Fibroblast of skin of left quadriceps (primary cell): ENCODE measurements around the gene TSR3.

Experiments
- DNase-seq, 2 experiments: peaks; one replicate each; pipeline ENCODE4 v3.0.0-alpha.2; 2013; ENCODE audit warnings: low read depth in 2 of 2

TSR3 gene

DNA sequence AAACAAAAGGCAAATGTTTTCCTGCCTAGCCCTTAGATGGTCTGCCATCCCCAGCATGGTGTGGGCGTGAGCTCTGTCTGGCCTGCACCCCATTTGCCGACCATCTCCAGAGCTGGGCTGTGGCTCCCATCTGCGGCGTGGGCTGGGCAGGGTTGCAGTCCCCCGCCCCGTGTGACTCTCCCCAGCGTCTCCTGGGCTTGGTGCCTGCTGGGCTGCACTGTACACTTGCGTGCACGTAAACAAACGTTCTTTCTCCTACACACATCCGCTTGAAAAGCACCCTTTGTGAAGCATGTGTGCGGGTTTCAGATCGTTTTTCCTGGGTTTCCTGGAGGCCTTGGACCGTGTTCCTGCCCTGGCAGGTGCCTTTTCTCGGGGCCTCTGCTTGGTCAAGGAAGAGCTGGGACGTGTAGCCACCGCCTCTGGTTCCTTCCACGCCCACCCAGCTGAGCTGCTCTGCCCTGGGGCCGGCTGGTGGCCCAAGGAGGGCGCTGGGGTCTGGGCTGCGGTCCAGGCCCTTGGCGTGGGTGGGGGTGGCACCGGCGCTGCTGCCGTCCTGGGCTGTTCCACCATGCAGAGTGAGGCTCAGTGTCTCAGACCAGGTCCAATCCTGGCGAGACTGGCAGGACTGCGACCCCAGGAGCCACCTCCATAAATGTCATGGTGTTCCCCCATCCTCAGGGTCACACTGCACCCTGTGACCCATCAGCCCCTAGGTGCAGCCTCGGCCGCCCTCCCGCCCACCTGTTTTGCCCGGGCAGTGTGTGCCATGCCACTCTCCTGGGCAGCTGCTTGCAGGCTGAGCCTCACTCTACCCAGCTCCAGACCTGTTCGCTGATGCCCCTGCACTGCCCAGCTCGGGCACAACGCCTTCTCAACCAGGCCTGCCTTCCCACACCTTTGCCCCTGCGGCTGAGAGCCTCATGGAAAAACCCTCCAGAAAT, 28.1 kb downstream of the TSR3 start:
- DNase-seq, result no peak

DNA sequence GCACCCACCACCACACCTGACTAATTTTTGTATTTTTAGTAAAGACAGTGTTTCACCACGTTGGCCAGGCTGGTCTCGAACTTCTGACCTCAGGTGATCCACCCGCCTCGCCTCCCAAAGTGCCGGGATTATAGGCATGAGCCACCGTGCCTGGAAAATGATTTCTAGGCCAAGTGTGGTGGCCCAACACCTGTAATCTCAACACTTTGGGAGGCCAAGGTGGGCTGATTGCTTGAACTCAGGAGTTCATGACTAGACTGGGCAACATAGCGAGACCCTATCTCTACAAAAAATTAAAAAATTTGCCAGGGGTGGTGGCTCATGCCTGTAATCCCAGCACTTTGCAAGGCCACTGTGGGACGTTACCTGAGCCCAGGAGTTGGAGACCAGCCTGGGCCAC, 29.3 kb downstream of the TSR3 start:
- no peak for DNase-seq

DNA sequence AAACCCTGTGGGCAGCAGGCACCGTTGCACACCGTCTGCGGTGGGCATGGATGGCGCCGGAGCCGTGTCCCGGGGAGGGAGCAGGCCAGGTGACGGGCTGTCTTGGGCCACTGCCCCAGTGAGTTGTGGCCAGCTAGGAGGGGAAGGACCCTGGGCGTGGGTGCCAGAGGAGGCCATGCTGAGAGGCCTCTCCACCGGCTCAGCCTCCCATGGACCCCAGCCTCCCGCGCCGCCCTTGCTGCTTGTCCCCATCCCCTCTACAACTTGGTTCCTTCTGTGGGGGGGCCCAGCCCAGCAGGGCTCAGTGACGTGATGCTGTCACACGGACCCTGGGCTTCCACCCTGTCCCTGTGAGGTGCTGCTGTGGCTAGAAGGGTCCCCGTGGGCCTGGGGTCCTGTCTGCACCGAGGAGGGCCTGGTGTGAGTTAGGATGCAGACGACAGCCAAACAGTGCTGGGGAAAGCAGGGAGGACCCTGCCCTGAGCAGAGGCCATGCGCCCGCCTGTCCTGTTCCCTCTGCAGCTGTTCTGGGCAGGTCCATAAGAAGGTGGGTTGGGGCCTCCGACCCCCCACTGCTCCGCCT, 30.9 kb downstream of the TSR3 start:
- no peak for DNase-seq

DNA sequence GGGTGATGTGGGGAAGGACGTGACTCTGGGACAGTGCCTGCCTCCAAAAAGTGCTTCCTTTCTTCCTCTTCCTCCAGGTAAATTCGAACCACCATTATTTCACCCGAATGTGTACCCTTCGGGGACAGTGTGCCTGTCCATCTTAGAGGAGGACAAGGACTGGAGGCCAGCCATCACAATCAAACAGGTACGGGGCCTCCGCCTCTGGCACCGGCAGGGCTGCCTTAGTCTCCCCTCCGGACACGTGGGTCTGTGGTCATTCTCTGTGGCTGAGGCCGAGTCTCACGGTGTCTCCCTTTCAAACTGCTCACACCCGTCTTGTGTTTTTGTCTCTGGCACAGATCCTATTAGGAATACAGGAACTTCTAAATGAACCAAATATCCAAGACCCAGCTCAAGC, 31.6 kb downstream of the TSR3 start:
- DNase-seq, result no peak

DNA sequence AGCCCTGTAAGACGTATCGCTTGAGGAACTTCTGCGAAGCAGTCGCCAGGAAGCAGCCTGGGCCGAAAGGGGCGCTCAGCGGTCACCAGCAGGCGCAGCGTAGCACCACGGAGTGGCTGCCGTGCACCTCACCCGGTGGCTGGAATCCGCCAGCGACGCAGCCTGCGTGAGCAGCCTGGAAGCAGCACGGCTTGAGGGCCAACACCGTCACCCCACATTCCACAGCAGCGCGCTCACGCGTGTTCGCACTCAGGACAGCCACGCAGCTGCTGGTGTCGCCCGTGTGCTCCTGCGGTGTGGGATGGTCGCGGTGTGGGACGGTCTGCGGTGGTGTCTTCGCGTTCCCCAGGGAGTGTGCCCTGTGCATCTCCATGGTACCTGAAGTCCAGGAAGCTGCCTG, 32.6 kb downstream of the TSR3 start:
- no peak for DNase-seq

DNA sequence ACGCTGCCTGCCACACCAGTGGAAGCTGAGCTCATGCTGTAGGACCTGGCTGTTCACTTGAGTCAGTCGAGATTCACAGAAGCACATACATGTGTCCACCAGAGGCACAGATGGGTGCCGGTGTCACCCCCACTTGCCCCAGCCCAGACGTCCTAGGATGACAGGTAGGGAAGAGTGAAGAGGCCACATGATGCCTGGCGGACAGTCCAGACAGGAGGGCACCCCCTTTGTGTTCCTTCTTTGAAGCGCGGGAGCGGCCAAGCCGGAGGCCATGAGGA, 33.5 kb downstream of the TSR3 start:
- DNase-seq, result no peak

DNA sequence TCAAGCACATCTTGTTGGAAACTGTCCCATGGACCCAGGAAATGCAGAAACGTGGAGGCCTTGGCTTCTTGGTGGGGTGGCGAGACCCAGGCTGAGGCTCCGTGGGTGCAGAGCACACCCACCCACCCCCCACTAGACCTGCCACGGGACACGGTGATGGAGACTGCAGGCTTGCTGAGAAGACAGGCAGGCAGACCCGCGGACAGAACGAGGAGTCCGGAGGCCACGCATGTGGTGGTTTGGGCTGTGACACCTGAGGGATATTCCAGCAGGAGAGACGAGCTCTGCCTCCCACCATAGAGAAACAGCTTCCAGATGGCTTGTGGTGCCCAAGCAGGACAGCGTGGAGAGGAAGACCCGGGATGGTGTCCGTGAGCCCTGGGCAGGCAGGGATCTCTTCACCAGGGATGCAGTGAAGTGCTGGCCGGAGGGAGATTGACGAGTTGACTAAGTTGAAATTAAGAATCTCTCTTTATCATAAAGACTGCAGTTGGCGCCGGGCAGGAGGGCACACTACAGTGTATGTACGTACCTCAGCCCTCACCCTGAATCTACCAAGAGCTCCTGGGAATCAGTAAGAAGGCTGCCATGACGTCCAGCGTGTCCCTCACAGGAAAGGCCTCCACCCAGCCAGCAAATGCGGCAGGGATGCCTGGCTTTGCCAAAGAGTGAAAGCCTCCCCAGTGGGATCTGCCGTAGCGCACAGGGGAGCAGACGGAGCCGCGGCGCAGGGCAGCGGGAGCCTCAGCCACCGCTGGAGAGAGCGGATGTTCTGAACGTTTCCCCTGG, 34.0 kb downstream of the TSR3 start:
- no peak for DNase-seq

DNA sequence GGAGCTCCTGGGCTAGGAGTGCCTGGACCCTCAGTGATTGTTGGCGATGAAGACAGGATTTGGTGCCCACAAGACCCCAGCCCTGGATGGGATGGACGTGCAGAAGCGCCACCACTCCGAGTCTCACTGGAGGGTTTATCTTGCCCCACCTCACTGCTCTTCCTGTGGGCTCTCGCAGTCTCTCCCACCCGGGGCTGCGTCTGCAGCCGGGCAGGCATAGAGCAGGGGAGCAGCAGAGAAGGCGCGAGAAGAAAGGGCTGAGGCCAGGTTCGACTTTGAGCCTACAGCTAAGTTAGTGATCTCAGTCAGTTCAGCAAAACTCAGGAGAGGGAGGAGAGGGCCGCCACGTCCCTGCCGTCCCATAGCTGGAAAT, 35.7 kb downstream of the TSR3 start:
- no peak for DNase-seq

DNA sequence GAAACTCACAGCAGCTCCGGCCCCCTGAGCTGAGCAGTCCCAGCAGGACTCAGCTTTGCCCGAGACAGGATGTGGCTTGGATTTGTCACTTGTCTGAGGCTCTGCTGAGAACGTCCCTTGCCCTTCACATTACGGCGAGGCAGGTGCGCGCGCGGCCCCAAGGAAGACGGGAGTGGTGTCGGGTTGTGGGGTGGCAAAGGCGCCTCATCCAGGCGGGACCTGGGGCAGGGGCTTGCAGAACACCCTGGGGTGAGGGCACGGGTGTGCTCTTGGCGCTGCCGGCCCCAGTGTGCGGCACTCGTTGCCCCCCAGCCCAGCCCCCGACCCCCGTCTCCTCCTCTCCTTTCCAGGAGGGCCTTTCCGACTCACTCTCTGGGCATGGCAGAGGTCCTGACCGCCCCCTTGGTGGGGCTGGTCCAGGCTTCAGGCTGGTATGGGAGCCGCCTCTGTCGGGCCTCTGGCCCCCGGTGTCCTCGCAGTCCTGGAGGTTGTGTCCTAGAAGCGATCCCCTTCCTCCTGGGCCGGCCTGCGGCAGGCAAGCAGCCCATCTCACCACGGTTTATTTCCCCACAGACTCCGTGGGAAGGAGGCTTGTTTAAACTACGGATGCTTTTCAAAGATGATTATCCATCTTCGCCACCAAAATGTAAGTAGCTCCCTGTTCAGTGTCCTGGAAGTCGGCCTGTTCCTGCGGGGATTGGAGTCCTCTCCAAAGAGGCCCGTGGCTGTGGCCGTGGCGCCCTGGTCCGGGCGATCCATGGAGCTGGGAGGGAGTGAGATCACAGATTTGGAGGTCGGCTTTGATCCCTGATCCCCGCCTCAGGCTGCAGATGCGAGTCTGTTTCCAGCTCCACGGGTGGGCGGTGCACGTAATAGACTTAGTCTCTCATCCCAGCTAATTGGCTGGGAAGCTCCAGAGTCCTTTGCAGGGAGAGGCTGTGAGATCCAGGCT, 36.3 kb downstream of the TSR3 start:
- no peak for DNase-seq

DNA sequence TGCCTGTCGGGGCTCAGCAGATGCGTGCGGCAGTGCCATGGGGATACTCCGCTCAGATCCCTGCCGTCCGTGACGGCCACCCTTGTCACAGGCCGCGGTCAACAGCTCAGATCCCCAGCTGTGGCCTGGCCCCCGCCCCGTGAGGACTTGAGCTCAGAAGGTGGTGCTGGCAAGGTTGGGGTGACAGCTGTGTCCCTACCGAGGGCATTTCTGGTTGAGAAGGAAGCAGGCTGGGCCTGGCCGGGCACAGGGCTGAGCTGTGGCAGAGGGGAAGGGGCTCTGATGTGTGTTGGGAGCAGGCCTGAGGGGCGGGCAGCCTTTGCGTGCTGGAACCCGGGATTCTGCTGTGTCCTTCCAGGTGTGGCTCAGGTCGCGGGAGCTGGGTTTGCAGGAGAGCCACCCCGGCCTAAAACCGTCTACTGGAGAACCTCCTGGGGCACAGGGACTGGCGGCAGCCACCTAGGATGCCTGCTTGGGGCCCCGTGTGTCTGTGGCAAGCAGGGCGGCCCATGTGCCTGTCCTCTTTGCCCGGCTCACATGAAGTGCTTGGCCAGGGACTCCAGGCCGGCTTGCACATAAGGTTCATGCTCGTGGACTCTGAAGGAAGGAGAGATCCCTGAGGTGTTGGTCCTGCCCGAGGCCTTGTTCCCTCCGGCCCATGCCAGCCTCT, 37.1 kb downstream of the TSR3 start:
- no peak for DNase-seq

DNA sequence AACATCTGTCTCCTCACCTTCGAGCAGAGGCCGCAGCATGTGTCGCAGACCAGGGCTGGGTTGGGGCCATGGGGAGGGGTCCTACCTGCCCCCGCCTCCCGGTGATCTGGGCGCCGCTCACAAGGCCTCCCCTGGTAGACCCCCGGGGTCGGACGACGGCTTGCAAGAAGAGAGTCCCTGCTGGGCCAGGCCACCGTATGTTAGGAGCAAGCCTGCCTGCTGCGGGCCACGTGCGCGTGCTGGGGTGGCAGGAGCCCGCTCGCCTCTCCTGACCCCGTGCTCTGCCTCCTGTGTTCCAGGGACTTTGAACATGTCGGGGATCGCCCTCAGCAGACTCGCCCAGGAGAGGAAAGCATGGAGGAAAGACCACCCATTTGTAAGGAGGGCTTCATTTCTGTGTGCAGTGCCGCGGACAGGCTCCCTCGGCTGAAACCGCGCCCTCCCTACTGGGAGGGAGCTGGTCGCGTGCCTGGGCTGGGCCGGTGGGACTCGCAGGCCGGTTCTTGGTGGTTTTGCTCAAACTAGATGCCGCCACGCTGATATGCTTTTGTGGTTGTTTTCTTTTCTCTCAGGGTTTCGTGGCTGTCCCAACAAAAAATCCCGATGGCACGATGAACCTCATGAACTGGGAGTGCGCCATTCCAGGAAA, 37.8 kb downstream of the TSR3 start:
- no peak for DNase-seq

DNA sequence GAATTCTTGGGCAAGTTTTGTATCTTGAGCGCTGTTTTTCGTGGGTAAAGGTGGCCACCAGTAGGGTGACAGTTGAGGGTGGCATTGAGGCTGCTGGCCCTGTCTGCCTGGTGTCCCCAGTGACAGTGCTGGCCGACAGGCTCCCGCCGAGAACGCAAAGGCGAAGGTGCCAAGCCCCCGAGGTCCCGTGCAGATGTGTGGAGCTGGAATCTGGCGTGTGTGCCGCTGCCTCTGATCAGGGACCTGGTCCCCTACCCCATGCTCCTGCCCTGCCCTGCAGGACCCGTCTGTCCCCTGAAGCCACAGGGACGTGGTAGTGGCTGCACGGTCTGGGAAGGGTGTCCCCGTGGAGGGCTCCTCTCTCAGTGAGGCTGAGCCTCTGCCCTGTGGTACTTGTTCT, 38.8 kb downstream of the TSR3 start:
- DNase-seq, result no peak

DNA sequence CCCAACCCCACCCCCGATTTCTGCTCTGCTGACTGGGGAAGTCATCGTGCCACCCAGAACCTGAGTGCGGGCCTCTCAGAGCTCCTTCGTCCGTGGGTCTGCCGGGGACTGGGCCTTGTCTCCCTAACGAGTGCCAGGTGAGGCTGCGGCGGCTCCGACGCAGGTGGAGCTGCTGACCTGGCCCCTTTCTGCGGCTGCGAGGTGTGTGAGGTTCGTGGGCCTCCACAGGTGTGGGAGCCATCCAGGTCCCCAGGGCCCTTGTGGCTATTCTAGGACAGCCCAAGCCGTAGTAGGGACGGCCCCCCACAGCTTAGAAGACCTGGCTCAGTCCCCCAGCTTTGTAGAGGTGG, 39.2 kb downstream of the TSR3 start:
- no peak for DNase-seq

DNA sequence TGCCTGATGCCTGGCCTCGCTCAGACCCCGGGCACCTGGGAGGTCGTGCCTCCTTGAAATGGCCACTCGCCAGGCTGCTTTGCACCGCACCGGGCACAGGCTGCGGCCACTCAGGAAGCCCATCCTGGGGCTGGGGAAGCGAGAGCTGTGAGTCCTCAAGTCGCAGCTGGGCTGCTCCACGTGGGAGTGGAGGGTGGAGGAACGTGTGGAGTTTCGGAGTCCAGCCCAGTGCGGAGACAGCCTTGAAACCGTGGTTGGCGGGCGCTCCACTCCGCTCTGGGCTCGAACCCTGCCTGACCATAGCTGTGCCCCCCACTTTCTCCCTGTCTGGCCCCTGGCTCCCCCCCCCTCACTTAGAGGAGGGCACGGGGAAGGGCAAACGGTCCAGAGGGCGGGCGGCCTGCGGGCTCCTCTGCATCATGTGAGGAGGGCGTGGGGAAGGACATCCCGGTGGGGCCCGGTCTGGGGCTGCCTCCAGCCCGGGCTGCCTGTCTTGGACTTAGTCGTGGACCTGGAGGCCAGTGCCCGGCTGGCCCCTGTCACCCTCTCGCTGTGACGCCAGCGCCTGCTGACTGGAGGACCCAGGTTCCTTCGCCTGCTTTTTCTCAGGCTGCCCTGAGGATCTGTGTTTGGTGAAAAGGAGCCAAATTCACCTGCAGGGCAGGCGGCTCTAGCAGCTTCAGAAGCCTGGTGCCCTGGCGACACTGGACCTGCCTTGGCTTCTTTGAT, 39.8 kb downstream of the TSR3 start:
- no peak for DNase-seq

DNA sequence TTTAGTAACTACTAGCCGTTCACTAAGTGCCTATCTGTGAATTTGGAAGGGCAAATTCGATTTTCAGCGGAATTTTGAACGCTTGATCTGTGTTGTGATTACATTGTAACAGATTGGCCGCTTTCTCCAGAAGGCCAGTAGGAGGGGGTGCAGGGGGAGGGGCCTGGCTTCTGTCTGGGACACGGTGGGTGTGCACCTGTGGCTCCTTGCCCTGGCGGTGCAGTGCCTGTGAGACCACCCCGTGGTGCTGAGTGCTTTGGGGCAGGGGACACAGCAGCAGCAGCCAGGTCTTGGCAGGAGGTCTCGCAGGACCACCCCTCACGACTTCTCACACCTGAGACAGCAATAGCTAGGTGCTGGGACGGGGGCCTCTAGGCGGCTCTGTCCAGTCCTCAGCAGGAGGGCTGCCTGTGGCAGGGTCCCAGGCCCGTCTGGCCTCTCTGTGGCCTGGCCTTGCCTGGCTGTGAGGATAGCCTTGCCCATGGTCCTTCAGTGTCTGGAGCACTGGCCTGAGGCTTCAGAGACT, 40.4 kb downstream of the TSR3 start:
- DNase-seq, result no peak

DNA sequence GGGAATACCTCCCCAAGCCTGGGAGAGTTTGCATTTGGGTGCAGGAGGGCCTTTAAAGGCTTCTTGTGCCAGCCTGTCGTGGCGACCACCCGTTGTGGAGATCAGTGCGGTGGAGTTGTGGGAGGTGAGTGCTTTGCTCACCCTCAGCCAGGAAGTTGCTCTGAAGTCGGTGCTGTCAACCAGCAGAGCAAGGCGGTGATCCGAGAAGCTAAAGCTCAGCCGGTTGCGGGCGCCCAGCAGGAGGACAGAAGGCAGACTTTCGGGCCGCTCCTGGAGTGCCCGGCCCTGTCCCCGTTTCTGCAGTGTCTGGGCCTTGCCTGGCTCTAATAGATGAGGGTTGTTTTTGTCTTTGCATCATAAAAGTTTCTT, 40.9 kb downstream of the TSR3 start:
- DNase-seq, result no peak

DNA sequence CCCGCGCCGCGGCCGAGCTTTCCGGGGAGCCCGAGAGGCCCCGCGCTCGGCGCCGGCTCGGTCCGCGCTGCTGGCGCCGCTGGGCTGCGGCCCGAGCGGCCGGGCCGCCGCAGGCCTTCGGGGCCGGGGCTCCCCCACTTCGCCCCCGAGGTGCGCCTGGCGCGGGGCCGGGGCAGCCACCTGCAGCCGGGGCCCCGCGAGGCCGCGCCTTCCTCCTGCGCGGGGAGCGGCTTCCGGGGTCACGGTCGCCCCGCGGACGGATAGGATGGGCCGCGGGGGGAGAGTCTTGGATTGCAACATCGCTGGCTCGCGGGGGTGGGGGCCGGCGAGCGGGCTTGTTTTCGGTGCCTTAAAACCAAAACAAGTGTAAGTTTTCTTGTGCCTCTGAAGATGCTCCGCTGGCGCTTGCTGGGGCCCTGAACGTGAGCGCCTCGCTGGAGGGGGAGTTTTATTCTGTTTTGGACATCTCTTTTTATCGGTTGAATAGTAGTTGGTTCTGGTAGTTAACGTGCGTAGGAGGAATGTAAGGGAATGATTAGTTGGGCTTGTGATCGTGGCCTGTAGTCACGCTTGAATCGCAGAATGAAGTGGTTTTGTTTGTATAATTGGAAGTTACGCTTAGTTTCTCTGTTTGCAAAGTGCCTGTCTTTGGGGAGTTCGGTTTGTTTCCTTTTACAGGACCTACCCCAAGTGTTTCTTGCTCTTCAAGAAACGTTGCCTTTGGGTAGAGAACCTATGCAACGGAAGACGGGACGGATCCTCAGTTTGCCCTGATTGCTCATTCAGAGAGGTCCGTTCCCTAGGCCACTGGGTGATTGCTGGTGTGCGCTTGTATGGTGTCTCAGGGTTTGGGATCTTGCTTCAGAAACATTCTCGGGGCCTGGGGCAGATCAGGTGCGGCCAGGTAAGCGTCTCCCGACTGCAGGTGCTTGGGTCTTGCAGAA, 41.5 kb downstream of the TSR3 start:
- no peak for DNase-seq

DNA sequence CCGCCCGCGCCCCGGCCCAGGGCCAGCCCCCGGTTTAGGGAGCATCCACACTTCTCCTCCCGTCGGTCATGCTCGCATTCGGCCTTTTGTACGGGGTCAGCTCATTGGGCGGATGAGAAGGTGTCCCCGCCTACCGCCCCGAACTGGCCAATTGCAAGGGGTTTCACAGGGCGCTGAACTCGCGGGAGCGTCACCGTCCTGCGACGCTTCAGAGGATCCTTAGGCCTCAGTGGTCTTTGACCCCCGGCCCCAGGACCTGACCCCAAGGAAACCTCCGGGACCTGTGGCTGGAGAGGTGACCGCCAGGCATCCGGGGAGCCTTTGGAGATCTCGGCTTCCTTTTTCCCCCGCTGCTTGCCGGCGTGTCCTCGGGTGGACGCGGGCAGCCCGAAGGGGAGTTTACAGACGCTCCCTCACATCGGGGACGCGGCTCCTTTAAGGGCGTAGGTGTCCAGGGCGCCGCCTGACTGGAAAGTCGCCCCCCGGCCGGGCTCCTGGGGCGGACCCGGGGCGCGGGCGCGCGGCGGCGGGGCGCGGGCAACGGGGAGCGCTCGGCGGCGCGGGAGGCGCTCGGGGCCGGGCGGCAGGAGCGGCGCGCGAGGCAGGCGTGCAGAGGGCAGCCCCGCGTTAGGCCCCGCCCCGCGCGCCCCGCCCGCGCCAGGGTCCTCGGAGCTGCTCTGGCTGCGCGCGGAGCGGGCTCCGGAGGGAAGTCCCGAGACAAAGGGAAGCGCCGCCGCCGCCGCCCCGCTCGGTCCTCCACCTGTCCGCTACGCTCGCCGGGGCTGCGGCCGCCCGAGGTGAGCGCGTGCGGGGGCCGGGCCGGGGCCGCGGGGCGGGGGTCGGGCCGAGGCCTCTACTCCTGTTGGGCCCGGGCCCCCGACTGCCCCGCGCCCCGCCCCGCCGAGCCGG, 42.4 kb downstream of the TSR3 start, which contains the start of gene UBE2I:
UBE2I (plus strand) TSS at position 660 of the 909 bp plus-strand sequence. CDS start 4,395 bp downstream, outside the sequence.
- DNase-seq, result peak; percentile 98 to 99
